ENCODE measurements around the gene FGF11. TPM values are rescaled to one million over a fixed set of nuclear protein-coding genes. Genes with fewer than 3 reads are reported as not detected.

Gene FGF11
- total RNA-seq, 1 donor from 2014 or later: 4.8 TPM

- DNase-seq (ENCODE audit: low spot score): no peak
- no peak overlapping the region for H3K4me3 Mint-ChIP-seq (ENCODE audit: low read depth)
- H3K9me3 Mint-ChIP-seq: no peaks in the 10 kb centered on the region
- no peaks in the 10 kb centered on the region for H3K27me3 Mint-ChIP-seq (ENCODE audit: low read depth)
- intact Hi-C loops (cut with micrococcal nuclease): no loop called here
- H3K27ac Mint-ChIP-seq: no peak overlapping the region
- H3K36me3 Mint-ChIP-seq (ENCODE audit: low read depth): no peaks in the 10 kb centered on the region
- H3K4me1 Mint-ChIP-seq (ENCODE audit: low read depth): no peaks in the 10 kb centered on the region
These were observed 12.3 kb upstream of the FGF11 start for GRCh38 chr17:7426896-7427489.

GRCh38 chr17:7427549-7427948, 11.8 kb upstream of the FGF11 start:
- Mint-ChIP-seq H3K9me3 (no peaks in the 10 kb centered on the region), H3K4me1 (ENCODE audit: low read depth) (no peaks in the 10 kb centered on the region), H3K27me3 (ENCODE audit: low read depth) (no peaks in the 10 kb centered on the region), H3K4me3 (ENCODE audit: low read depth) (no peak overlapping the region), H3K27ac (no peak overlapping the region), H3K36me3 (ENCODE audit: low read depth) (no peaks in the 10 kb centered on the region)
- intact Hi-C loops (cut with micrococcal nuclease): no loop called here
- no peak for DNase-seq (ENCODE audit: low spot score)

- intact Hi-C loops (cut with micrococcal nuclease): no loop called here
- Mint-ChIP-seq H3K9me3 (no peaks in the 10 kb centered on the region), H3K27me3 (ENCODE audit: low read depth) (no peaks in the 10 kb centered on the region), H3K4me1 (ENCODE audit: low read depth) (no peaks in the 10 kb centered on the region), H3K4me3 (ENCODE audit: low read depth) (no peak within 1 kb of the TSS), H3K36me3 (ENCODE audit: low read depth) (no peaks in the 10 kb centered on the region), H3K27ac (no peak within 1 kb of the TSS)
- DNase-seq (ENCODE audit: low spot score): no peak
These were observed 10.8 kb upstream of the FGF11 start, which contains the start of gene SPEM3 for GRCh38 chr17:7428557-7428956. SPEM3 (plus strand) TSS chr17:7428857; CDS start chr17:7428903, 46 bp downstream.

GRCh38 chr17:7429722-7430121, 9.6 kb upstream of the FGF11 start:
- Mint-ChIP-seq H3K9me3 (no peaks in the 10 kb centered on the region), H3K27ac (no peak overlapping the region), H3K4me1 (ENCODE audit: low read depth) (no peaks in the 10 kb centered on the region), H3K27me3 (ENCODE audit: low read depth) (no peaks in the 10 kb centered on the region), H3K36me3 (ENCODE audit: low read depth) (no peaks in the 10 kb centered on the region), H3K4me3 (ENCODE audit: low read depth) (no peak overlapping the region)
- DNase-seq (ENCODE audit: low spot score): no peak
- intact Hi-C loops (cut with micrococcal nuclease): no loop called here

GRCh38 chr17:7431231-7431630, 8.1 kb upstream of the FGF11 start:
- intact Hi-C loops (cut with micrococcal nuclease): no loop called here
- Mint-ChIP-seq H3K4me1 (ENCODE audit: low read depth) (peaks cover 6% of the 10 kb centered on the region), H3K27me3 (ENCODE audit: low read depth) (no peaks in the 10 kb centered on the region), H3K27ac (no peak overlapping the region), H3K4me3 (ENCODE audit: low read depth) (no peak overlapping the region), H3K9me3 (no peaks in the 10 kb centered on the region), H3K36me3 (ENCODE audit: low read depth) (no peaks in the 10 kb centered on the region)
- no peak for DNase-seq (ENCODE audit: low spot score)

GRCh38 chr17:7432296-7432695, 7.0 kb upstream of the FGF11 start:
- Mint-ChIP-seq H3K4me1 (ENCODE audit: low read depth) (peaks cover 12% of the 10 kb centered on the region), H3K4me3 (ENCODE audit: low read depth) (no peak overlapping the region), H3K9me3 (no peaks in the 10 kb centered on the region), H3K27ac (no peak overlapping the region), H3K36me3 (ENCODE audit: low read depth) (peaks cover 6% of the 10 kb centered on the region), H3K27me3 (ENCODE audit: low read depth) (no peaks in the 10 kb centered on the region)
- intact Hi-C loops (cut with micrococcal nuclease): no loop called here
- no peak for DNase-seq (ENCODE audit: low spot score)

GRCh38 chr17:7435676-7436555, 3.4 kb upstream of the FGF11 start:
- Mint-ChIP-seq H3K4me3 (ENCODE audit: low read depth) (peak overlapping the region; percentile 85), H3K9me3 (no peaks in the 10 kb centered on the region), H3K27me3 (ENCODE audit: low read depth) (peaks cover 13% of the 10 kb centered on the region), H3K36me3 (ENCODE audit: low read depth) (peaks cover 19% of the 10 kb centered on the region), H3K27ac (peak overlapping the region; percentile 95), H3K4me1 (ENCODE audit: low read depth) (peaks cover 30% of the 10 kb centered on the region)
- DNase-seq (ENCODE audit: low spot score): peak; percentile 73
- intact Hi-C loops (cut with micrococcal nuclease): loop anchor here (1.0 to 5.0 kb wide), 7 partner anchors 19 to 621 kb away; partner anchors contain the start of genes EIF5A, POLR2A, SENP3 and TMEM256

GRCh38 chr17:7436556-7437368, 2.5 kb upstream of the FGF11 start:
- Mint-ChIP-seq H3K27ac (peak overlapping the region; percentile 95), H3K4me1 (ENCODE audit: low read depth) (peaks cover 30% of the 10 kb centered on the region), H3K4me3 (ENCODE audit: low read depth) (peak overlapping the region; percentile 85), H3K9me3 (no peaks in the 10 kb centered on the region), H3K36me3 (ENCODE audit: low read depth) (peaks cover 22% of the 10 kb centered on the region), H3K27me3 (ENCODE audit: low read depth) (peaks cover 20% of the 10 kb centered on the region)
- intact Hi-C loops (cut with micrococcal nuclease): loop anchor here (1.0 to 5.0 kb wide), 4 partner anchors 80 to 621 kb away; partner anchors contain the start of genes EIF5A and SENP3
- peak; percentile 80 for DNase-seq (ENCODE audit: low spot score)

- Mint-ChIP-seq H3K9me3 (no peaks in the 10 kb centered on the region), H3K36me3 (ENCODE audit: low read depth) (peaks cover 26% of the 10 kb centered on the region), H3K4me1 (ENCODE audit: low read depth) (peaks cover 30% of the 10 kb centered on the region), H3K4me3 (ENCODE audit: low read depth) (peak overlapping the region; percentile 85), H3K27me3 (ENCODE audit: low read depth) (peaks cover 24% of the 10 kb centered on the region), H3K27ac (no peak overlapping the region)
- intact Hi-C loops (cut with micrococcal nuclease): loop anchor here (1.0 to 5.0 kb wide), 4 partner anchors 81 to 620 kb away; partner anchors contain the start of genes EIF5A and SENP3
- peak; percentile 21 for DNase-seq (ENCODE audit: low spot score)
These were observed 1.9 kb upstream of the FGF11 start for GRCh38 chr17:7437369-7437863.

GRCh38 chr17:7437950-7438614, 1.2 kb upstream of the FGF11 start:
- Mint-ChIP-seq H3K27me3 (ENCODE audit: low read depth) (peaks cover 28% of the 10 kb centered on the region), H3K36me3 (ENCODE audit: low read depth) (peaks cover 31% of the 10 kb centered on the region), H3K4me1 (ENCODE audit: low read depth) (peaks cover 30% of the 10 kb centered on the region), H3K27ac (peak overlapping the region; percentile 58), H3K9me3 (no peaks in the 10 kb centered on the region), H3K4me3 (ENCODE audit: low read depth) (peak overlapping the region; percentile 78)
- DNase-seq (ENCODE audit: low spot score): peak; percentile 46
- intact Hi-C loops (cut with micrococcal nuclease): loop anchor here (1.0 to 5.0 kb wide), 4 partner anchors 82 to 619 kb away; partner anchors contain the start of genes EIF5A and SENP3

- peak overlapping the region; percentile 78 for H3K4me3 Mint-ChIP-seq (ENCODE audit: low read depth)
- no peaks in the 10 kb centered on the region for H3K9me3 Mint-ChIP-seq
- H3K27me3 Mint-ChIP-seq (ENCODE audit: low read depth): peaks cover 33% of the 10 kb centered on the region
- peaks cover 30% of the 10 kb centered on the region for H3K4me1 Mint-ChIP-seq (ENCODE audit: low read depth)
- DNase-seq (ENCODE audit: low spot score): no peak
- no peak overlapping the region for H3K27ac Mint-ChIP-seq
- intact Hi-C loops (cut with micrococcal nuclease): loop anchor here (5.0 kb wide), 3 partner anchors 123 to 618 kb away; partner anchors contain the start of genes EIF5A and SENP3
- peaks cover 31% of the 10 kb centered on the region for H3K36me3 Mint-ChIP-seq (ENCODE audit: low read depth)
These were observed 454 bp upstream of the FGF11 start for GRCh38 chr17:7438656-7439460.

Data from activated T-helper 2 cell treated with anti-CD3 and anti-CD28 coated beads, Interferon-gamma antibody, Interleukin-2, Interleukin-4, amounts not matched to agents 10 μg/mL and 5 μg/mL and 100 μg/mL, durations not matched to agents 14 hours and 24 hours and 36 hours (primary cell).